GM21737 (cell line): ENCODE results near the gene IGSF23.

ENCODE experiments used
- ATAC-seq: cut with Tn5 transposase; IDR thresholded peaks from one replicate; pipeline ENCODE4 v1.9.1; 2021; ENCODE audit warnings: mild to moderate bottlenecking, moderate library complexity; ENCODE audit not compliant: unreplicated experiment

The IGSF23 gene

DNA sequence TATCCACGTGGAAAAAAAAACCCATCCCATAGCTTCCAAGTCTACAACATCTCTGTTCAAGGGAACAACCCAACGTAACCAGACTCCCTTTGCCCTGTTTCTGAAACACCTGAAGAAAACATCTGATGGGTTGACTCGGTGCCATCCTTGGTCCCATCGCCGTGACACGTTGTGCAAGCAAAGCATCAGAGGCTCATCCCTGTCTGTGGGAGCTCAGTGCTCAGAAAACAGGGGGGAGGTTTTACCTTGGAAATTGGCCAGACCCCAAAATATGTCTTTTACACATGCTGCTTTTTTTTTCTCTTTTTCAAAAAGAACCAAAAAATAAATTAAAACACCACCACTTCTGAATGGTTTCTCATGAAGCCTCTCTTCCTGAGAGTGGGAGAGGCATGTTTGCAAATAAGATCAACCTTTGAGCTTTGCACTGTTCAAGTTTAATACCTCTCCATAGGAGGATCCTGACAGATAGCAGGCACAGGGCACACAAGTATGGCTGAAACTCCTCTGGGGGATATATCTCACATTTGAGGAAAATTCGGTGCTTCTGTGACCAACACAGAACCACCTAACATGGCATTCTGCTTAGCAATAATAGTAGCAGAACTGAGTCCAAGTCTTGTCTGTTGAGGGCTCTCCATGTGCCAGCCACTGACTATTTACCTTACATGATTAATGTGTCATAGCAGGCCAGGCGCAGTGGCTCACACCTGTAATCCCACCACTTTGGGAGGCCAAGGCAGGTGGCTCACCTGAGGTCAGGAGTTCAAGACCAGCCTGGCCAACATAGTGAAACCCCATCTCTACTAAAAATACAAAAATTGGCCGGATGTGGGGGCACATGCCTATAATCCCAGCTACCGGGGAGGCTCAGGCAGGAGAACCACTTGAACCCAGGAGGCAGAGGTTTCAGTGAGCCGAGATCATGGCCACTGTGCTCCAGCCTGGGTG, 23.4 kb downstream of the IGSF23 start:
- ATAC-seq: no peak

DNA sequence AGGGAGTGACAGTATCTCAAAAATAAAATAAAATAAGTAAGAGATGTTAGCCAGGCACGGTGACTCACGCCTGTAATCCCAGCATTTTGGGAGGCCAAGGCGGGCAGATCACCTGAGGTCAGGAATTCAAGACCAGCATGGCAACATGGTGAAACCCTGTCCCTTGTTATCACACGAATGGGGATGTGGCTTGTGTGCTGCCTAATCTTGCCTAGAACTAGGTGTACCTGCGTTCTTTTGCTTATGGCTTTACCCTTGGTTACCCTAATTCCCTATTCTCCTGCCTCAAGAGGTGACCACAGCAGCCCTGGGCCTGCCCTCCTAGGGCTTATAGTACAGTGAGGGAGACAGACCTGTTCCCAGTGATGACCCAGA, 24.0 kb downstream of the IGSF23 start:
- ATAC-seq: no peak

DNA sequence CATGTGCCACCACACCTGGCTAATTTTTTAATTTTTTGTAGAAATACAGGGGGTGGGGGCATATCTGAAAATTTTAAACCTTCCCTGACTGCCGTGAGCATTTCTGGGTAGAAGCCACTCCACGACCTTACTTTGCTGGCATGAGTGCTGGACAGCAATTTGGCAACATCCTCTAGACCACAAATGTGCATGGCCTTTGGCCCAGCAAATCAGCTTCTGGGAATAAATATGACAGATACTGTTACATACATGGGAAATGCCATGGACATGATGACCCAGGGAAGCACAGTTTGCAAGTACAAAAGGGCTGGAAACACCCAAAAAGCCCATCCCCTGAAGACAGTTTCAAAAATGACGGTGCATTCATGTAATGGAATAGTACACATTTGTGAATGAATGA, 27.2 kb downstream of the IGSF23 start:
- no peak for ATAC-seq

DNA sequence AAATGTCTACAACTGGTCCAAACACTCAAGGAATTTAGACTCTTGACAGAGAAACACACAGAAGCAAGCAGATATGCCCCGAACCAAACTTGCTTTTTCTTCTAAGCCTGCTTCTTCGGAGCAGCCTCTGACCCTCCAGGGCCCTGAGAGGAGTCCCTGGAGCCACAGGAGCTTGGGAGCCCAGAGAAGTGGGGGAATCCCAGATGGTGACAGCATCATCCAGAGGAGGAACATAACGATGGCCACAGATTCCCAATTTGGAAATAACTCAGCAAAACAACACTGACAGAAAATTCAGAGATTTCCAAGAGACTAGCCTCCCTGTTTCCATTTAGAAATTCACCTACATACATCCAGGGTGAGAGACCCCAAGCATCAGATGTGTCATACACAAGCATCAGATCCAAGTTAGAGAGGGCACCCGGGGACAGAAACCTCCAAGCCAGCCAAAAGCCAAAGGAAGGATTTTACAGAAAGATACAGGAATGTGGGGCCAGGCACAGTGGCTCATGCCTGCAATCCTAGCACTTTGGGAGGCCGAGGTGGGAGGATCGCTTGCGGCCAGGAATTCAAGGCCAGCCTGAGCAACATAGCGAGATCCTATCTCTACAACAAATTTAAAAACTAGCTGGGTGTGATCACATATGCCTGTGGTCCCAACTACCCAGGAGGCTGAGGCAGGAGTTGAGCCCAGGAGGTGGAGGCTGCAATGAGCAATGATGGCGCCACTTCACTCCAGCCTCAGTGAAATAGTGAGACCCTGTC, 28.3 kb downstream of the IGSF23 start:
- no peak for ATAC-seq

DNA sequence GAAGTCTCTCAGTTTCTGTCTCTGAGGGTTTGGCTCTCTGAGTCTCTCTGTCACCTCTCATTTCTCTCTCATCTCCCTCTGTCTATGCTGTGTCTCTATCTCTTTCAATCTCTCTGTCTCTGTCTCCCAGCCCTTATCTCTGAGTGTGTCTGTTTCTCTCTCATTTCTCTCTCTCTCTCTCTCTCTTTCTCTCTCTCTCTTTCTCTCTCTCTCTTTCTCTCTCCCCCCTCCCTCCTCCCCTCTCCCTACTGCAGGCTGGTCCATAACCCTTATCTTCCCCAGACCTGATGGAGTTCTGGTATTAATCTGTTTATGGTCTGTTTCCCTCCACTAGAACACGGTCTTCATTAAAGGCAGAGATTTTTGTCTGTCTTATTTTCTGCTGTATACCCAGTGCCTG, 29.0 kb downstream of the IGSF23 start:
- ATAC-seq: no peak

DNA sequence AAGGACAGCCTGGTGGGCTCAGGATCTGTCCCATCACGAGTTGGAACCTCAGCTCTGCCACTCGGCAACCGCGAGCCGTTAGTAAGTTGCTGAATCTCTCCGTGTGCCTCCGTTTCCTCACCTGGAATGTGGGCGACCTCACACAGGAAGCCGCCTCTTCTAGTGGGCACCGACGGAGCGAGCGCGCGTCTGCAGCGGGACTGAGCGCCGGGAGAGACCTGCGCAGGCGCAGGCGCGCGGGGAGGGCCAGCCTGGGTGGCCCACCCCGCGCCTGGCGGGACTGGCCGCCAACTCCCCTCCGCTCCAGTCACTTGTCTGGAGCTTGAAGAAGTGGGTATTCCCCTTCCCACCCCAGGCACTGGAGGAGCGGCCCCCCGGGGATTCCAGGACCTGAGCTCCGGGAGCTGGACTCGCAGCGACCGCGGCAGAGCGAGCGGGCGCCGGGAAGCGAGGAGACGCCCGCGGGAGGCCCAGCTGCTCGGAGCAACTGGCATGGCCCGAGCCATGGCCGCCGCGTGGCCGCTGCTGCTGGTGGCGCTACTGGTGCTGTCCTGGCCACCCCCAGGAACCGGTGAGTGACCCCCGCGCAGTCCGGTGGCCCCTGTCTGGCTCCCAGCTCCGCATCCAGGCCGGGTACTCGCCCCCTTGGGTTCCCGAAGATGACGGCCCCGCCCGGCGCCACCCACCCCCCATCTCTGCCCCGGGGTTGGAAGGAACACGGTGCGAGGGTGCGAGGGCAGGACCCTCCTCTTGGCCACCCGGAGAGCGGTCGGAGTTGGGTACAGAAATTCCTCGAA, 30.4 kb downstream of the IGSF23 start, which contains the start of gene PVR:
PVR (plus strand) TSS at position 306 of the 797 bp plus-strand sequence; CDS start at position 493, 187 bp downstream.
- no peak for ATAC-seq

DNA sequence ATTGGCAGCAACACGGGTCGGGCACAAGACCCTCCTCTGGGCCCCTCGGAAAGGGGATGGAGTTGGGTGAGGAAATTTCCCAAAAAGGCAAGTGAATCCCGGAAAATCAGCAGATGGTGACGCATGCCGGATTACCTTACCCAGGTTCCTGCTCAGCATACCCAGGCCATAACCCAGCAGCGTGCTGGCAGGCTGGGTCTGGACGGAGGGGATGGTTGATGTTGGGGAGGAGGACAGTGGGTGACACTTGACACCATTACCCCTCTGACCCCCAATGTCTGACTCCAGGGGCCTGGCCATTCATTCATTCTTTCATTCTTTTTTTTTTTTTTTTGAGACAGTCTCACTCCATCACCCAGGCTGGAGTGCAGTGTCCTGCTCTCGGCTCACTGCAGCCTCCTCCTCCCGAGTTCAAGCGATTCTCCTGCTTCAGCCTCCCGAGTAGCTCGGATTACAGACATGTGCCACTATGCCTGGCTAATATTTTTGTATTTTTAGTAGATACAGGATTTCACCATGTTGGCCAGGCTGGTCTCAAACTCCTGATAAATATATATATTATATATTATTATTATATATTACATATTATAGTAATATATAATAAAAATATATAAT, 31.1 kb downstream of the IGSF23 start:
- no peak for ATAC-seq

DNA sequence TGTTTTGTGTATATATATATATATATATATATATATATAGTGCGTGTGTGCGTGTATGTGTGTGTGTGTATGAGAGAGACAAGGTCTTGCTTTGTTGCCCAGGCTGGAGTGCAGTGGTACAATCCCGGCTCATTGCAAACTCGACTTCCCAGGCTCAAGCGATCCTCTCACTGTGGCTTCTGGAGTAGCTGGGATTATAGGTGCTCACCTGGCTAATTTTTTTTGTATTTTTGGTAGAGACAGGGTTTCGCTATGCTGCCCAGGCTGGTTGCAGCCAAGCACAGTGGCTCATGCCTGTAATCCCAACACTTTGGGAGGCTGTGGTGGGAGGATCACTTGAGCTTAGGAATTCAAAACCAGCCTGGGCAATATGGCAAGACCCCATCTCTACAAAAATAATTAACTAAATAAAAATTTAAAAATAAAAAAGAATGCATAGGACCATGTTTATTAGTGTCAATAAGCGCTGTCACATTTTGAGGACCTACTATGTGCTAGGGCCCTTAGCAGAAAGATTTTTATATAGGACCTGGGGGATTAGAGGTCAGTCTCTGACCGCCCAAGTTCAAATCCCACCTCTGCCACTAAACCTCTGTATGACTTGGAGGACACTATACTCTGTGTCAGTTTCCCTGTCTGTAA, 32.2 kb downstream of the IGSF23 start:
- ATAC-seq: no peak

DNA sequence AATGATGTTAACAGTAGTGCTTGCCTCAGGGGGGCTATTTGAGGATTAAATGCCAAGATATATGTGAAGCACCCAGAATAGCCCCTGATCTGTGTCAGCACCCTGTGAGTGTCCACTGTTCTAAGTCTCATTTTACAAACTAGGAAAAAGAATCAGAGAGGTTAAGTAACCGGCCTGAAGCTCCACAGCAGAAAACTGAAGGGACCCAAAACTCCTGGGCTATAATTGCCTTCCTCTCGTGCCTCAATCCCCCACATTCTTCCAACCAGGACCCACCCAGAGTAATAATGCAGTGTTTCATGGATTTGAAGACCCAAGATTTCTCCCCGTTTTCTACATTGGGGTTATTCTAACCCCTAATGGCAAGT, 32.7 kb downstream of the IGSF23 start:
- ATAC-seq: no peak

DNA sequence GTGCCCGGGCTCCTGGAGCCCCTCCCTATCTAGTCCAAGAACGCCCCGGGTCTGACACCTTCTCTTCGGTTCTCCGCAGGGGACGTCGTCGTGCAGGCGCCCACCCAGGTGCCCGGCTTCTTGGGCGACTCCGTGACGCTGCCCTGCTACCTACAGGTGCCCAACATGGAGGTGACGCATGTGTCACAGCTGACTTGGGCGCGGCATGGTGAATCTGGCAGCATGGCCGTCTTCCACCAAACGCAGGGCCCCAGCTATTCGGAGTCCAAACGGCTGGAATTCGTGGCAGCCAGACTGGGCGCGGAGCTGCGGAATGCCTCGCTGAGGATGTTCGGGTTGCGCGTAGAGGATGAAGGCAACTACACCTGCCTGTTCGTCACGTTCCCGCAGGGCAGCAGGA, 33.8 kb downstream of the IGSF23 start:
- no peak for ATAC-seq

DNA sequence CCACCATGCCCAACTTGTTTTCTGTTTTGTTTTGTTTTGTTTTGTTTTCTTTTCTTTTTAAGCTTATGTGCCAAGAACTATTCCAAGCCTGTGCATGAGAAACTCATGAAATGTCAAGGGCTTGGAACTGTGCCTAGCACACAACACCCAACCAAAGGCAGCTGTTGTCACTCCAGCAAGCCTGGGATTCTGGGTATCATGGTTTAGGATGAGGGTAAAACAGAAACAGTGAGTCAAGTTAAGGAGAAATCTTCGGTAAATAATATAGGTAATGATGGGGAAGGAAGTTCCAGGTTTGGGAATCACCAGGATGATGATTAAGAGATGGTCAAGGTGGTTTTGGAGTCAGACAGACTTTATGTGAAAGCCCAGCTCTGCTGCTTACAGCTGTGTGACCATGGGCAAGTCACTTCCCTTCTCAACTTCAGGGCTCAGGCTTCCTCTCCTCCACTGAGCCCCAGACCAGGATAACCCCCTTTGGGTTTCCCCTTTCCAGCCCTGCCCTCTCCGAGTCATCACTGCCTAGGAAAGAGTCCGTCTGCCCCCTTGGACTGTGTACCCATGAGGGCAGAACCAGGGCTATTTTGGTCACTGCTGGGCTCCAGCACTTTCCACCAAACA, 35.4 kb downstream of the IGSF23 start:
- no peak for ATAC-seq

DNA sequence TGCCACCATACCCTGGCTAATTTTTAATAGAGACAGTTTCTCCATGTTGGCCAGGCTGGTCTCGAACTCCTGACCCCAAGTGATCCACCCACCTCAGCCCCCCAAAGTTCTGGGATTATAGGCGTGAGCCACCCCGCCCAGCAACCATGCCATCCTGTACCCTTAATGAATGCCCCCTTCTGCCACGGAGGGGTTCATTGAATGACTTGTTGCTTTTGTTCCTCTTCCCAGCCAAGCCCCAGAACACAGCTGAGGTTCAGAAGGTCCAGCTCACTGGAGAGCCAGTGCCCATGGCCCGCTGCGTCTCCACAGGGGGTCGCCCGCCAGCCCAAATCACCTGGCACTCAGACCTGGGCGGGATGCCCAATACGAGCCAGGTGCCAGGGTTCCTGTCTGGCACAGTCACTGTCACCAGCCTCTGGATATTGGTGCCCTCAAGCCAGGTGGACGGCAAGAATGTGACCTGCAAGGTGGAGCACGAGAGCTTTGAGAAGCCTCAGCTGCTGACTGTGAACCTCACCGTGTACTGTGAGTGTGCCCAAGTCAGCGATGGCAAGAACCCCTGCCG, 36.3 kb downstream of the IGSF23 start:
- ATAC-seq: no peak

DNA sequence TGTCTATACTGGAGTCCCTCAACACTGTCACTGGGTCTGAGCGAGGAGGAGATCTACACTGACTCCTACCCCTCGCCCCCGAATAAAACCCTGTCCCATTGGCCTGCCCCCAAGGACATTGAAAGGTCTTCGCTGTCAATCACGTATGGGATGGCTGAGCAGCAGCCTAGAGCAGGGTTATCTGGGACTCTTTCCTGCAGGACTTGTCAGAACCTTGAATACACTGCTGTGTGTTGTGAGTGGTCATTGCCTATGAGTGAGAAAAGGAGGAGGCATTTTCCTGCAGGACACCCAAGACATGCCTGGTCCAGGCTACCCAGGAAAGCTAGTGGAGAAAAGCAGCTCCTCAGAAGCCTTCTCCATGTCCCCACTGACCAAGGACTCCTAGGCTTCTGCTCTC, 40.0 kb downstream of the IGSF23 start:
- no peak for ATAC-seq

DNA sequence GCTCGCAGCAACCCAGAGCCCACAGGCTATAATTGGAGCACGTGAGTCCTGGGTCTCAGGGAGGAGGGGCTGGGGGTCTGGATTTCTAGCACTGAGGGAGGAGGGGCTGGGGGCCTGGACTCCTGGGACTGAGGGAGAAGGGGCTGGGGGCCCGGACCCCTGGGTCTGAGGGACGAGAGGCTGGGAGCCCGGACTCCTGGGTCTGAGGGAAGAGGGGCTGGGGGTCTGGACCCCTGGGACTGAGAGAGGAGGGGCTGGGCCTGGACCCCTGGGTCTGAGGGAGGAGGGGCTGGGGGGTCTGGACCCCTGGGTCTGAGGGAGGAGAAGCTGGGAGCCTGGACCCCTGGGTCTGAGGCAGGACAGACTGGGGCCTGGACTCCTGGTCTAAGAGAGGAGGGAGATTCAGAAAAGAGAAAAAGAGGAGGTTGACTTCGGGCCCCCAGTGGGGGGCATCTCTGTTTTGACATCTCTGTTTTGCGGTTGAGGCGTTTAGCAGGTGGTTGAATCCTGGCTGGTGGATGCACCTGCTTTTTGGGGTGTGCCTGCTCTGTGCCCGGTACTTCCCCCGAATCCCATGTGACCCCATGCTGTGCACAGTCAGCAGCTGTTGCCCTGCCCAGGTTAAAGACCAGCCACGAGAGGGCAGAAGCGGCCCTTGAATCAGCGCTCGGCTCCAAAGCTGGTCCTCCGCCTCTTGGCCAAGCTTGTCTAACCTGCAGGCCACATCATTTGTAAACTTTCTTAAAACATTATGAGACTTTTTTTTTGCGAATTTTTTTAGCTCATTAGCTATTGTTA, 40.8 kb downstream of the IGSF23 start:
- ATAC-seq: peak; percentile 85

DNA sequence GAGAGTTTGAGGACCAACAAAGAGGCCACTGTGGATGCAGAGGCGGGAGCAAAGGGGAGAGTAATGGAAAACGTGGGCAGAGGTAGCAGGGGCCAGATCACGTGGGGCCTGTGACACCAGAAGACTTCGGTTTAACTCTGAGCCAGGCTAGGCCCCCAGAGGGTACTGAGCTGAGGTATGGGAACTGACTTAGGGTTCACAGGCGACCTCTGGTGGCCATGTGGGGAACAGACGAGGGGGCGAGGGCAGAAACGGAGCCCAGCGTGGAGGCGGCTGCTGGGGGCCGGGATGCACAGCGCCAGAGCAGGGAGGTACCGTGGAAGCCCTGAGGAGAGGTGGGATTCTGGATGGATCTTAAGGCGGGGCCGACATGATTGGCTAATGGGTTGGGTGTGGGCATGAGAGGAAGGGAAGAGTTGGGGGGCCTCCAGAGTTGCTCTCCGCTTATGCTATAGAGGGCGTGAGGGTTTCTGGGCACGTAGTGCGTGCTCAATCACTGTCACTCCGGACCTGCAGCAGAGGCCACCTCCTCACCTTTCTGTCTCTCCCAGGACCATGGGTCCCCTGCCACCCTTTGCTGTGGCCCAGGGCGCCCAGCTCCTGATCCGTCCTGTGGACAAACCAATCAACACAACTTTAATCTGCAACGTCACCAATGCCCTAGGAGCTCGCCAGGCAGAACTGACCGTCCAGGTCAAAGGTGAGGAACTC, 44.0 kb downstream of the IGSF23 start:
- no peak for ATAC-seq

DNA sequence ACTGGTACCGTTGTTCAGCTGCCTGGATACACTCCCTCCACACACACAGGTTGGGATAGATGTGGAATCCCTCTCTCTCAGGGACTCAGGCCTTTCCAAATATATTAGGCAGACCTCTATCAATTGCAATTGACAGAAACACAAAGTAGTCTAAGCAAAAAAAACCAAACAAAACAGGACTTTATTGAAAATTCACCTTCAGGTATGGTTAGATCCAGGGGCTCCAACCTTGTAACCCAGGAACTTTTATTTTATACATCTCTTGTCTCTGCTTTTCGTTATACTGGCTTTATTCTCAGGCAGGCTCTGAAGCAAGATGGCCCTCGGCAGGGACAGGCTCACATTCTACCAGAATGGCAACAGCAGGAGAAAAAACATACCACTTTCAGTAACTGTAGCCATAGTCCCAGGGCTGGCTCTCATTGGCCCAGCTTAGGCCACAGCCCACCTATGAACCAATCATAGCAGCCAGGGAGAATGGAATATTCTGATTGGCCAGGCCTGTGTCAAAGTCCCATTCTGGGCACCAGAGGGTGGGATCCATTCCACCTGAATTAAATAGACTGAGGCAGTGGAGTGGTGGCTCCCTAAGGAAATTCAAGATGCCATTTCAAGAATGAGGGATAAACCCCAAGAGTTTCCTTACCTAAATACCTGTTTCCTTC, 44.8 kb downstream of the IGSF23 start:
- ATAC-seq: no peak

DNA sequence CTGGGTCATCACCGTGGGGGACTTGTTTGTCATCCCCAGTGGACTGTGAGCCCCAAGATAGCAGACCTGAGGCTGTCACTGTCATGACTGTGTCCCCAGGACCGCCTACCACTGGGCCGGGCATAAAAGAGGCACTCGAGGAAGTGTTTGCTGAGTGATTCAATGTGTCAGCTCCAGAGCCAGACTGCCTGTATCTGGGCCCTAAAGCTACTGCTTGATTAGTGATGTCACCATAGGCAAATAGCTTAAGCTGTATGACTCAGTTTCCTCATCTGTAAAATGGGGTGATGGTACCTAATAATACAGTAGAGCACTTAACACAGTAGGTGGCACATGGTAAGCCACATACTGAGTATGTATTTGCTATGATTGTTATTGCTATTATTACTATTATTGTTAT, 46.7 kb downstream of the IGSF23 start:
- no peak for ATAC-seq

DNA sequence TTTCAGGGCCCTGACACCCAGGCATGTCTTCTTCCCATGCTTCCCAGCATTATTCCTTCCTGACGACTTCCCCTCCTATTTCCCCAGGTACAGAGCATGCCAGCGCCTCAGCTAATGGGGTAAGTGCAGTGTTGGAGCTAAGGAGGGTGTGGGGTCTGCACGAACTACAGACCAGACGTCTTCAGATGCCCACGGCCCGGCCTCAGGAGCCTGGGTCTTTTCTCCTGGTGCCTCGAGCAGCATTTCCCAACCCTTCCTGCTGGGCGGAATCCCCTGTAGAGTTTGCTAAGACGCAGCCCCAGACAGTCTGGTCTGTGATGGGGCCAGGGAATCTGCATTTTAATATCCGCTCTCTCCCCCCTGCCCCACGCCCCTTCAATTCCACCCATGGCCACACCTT, 47.8 kb downstream of the IGSF23 start:
- no peak for ATAC-seq
